GM19463 (cell line): ENCODE data around the gene TRIM67.
A peak's percentile ranks its signal among the peaks of the same experiment; 100 is the strongest.
"Not testable (repeated sequence)": the region's sequence is repeated elsewhere in the genome, so short reads cannot be mapped to it uniquely, and the experiment has no call there.

Source experiments
- ATAC-seq: cut with Tn5 transposase; IDR thresholded peaks from one replicate; pipeline ENCODE4 v1.9.1; 2021; ENCODE audit warnings: mild to moderate bottlenecking, moderate library complexity; ENCODE audit not compliant: unreplicated experiment

The TRIM67 gene

DNA sequence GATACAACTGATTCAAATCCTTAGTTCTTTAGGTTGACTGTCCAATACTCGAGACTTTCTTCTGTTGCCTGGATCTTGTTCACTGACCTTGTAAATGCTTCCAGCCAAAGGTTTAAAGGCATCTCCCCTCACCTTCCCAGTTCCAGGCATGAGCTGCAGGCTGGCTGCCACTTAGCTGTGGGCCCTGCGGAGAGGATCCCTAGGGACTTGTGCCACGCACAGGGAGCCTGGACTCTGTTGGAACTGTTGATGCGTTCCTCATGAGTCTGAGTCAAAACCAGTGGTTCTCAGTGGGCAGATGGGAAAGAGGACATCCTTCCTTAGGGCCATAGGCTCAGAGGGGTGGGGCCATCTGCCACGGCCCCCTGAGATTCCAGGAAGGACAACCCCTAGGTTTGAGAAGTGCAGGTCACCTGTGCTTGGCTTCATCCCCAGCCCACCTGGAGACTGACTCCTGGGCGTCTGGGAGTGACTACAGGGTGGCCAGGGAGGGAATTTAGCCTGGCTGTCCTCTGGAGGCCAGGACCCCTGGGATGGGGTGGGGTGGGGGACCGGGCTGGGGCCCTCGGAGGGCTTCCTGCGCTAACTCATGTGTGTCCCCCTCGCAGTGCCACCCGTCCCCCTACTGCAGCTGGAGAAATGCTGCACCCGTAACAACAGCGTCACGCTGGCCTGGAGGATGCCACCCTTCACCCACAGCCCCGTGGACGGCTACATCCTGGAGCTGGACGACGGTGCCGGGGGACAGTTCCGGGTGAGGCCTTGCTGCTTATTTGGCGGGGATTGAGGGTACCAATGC, 41.6 kb downstream of the TRIM67 start:
- ATAC-seq, result no peak

DNA sequence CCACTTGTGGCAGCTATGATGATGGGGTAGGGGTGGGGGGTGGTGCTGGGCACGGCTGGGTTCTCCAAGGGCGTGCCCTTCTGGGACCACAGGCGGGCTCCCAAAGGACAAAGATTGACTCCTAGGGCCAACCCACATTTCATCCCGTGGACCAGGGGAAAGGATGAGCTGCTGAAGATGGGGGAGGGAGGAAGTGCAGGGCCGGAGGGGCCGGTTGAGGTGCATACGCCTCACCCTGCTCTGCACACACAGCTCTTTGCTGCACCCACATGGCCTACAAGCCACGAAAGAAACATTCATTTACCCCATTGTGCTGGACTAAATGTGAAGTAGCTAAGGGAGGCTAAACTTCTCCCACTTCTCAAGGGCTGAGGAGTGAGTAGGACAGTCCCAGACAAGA, 45.0 kb downstream of the TRIM67 start:
- no peak for ATAC-seq

- no peak for ATAC-seq
These were observed 45.6 kb downstream of the TRIM67 start for GRCh38 chr1:231207437-231207836.

DNA sequence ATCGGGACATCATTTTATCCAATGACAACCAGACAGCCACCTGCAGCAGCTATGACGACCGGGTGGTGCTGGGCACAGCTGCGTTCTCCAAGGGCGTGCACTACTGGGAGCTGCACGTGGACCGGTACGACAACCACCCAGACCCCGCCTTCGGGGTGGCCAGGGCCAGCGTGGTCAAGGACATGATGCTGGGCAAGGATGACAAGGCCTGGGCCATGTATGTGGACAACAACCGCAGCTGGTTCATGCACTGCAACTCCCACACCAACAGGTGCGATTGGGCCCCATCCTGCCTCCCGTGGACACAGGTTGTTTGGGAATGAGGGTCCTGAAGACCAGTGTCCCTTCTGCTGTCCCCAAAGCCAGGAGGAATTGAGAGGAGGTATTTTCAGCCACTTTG, 47.1 kb downstream of the TRIM67 start:
- ATAC-seq, result no peak

DNA sequence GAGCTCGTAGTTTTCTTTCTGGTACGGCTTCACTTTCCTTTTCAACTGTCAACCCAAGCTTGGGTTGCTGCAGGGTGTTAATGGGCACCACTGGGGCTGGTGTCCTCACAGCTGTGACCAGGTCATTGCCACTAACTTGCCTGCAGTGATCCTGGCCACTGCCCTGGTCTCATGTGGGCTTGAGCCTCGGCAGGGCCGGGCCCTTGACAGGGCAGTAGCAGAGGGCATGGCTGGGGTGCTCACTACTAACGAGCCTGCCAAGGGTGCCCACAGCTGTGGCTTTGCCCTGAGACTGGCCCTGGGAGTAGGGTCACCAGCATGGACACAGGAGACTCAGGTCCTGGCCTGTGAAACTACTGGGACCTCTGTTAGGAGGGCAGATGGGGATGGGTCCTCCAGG, 47.7 kb downstream of the TRIM67 start:
- no peak for ATAC-seq

DNA sequence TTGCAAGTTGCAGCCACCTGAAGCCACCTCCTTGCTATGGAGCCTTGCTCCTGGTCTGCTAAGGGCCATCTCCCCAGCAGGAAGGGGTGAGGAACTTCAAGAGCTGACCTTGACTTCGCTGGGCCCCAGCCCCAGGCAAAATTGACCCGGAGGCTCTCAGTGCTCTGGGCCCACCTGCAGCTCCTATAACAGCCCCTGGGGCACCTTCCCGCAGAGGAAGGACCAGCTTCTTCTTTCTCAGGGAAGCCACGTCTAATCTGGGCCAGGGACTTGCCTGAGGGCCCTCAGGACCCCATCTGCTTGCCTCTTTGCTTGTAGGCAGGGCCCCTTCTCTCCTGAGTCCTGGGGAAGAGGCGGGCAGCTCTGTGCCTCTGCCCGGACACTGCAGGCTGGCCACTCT, 48.3 kb downstream of the TRIM67 start:
- ATAC-seq, result no peak

- ATAC-seq, result peak; percentile 83
These were observed 49.4 kb downstream of the TRIM67 start for GRCh38 chr1:231211005-231211857.

DNA sequence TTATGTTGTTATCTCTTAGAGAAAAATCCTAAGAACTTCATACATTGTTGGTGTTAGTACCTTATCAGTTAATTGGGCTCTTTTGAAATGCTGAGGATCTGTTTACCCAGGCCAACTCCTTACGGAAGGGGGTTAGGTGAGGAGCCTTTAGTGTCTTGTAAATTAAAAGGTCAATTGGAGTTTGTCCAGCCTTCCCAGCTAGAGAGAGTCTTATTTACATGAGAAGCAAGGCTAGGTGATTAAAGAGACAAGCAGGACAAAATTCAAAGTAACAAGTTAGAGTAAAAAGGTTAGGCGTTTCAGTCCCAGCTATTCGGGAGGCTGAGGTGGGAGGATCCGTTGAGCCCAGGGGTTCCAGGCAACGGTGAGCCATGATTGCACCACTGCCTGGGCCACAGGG, 50.4 kb downstream of the TRIM67 start:
- not testable (repeated sequence) for ATAC-seq

- ATAC-seq, result no peak
These were observed 52.1 kb downstream of the TRIM67 start for GRCh38 chr1:231213831-231214573.

DNA sequence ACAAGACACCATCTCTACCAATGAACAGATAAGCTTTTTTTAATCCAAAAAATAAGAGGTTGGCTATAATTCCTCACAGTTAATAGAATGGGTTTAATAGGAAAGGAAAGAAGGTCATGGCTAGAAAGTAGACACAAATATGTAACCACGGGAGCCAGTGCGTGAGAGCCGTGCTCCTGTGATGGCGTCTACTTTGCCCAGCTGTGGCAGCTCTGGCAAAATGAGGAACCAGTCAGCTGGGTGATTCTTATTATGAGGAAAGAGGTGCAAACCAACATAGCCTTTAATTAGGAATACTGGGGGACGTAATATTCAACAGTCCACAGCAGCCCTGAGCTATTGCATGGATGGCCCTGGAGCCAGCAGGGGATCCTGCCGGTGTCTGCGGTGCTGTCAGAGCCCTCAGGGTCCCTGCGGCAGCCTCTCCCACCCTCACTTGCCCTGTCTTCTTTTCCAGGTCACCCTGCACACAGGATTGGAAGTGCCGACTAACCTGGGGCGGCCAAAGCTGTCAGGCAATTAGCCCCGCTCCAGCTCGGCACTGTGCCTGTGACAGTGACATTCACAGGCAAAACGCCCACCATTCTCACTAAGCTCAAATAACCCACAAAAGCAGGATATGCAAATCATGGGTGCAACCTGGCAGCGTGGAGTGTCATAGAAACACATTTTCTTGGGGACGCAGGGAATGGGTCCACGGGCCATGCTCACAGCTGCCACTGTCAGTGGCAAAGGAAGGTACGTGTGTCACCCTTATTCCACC, 53.2 kb downstream of the TRIM67 start:
- peak; percentile 29 for ATAC-seq

- ATAC-seq, result peak; percentile 6
These were observed 54.0 kb downstream of the TRIM67 start for GRCh38 chr1:231215681-231216385.

DNA sequence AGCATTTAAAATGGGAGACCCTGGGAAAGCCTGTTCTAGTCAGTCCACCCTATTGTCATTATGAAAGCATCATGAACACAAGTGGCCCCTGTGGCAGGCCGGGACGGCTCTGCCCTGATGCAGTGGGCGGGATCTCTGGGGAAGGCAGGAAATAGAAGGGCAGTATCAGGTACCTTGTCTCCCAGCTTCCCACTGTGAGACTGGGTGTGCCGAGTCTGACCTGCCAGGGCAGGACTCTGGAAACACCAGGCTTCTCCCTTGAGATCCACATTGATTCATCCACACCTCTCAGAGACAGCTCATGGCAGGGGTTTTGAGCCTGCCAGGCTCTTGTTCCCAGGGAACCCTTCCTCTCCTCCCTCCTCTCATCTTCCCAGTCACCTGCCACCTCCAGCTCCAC, 54.6 kb downstream of the TRIM67 start:
- no peak for ATAC-seq

DNA sequence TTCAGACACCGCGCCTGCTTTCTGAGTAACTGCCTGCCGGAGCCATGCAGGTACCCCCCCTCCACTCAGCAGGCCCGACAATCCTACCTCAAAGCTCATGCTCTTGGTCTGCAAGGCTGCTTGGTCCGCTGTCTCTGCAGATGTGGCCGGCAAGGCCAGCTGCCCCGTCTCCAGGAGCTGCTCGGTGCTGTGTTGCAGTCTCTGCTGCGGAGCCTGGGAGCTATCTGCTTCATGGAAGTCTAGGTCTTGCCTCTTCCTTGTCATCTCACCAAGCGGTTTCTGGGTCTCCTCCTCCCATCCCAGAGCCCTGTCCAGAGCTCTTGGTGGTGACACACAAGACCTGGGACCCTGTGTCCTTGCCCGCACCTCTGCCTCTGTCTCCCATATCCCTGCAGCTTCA, 55.2 kb downstream of the TRIM67 start:
- ATAC-seq, result no peak

DNA sequence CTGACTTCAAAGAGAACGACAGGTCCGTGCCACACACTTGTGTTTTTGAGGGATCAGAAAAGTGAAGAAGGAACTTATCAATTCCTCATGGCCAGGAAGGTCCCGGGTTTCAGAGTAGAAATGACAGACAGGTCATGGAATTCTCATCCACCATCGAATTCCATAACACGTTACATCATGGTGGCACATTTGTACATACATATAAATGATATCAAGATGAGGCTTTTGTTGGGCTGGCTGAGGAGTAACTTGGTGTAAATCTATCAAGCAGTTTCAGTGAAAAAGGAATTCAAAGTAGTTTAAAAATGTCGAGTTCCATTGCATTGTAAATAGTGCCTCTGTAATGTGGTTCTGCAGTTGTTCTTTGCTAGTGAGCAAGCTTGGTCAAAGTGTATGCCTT, 56.2 kb downstream of the TRIM67 start:
- no peak for ATAC-seq

DNA sequence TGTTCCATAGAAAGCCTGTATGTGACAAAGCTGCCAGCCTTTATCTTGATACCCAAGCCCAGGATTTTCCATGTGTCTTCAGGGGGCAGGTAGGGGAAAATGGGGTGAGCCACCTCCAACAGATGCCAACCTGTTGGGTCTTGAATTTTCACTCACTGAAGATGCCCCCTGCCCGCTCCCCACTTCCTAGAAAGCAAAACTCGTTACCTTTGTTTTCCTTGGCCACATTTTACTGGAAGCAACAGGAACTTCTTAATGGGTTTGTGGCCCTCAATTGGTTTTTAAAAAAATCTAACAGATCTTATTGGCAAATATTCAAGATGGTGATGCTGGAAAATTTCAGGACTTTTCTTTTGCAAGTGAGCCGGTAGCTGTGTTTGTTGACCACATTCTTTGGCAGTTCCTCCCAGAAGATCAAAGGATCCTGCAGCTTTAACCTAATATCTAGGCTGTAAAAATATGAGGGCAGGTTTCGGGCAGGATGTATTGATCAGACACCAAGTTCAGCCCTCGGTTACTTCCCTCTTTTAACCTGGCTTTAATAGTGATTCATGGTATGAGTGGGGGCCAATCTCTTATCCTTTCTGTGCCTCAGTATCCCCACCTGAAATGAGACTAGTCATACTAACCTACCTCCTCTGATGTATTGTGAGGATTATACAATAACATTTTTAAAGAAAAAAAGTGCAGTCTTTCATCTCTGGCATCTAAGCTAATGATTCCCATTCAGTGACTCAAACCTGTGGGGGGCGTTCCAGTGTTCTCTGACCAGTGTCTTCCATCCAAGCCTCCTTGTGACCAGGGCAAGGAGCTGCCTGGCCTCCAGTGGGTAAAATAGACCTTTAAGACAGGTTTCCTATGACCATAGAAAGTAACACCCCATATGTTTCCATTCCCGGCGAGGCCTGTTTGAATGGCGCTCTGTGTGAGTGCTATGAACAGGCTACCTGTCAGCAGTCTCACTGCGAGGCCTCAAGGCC, 57.9 kb downstream of the TRIM67 start:
- no peak for ATAC-seq

GRCh38 chr1:231220801-231221200, 58.9 kb downstream of the TRIM67 start:
- no peak for ATAC-seq

GRCh38 chr1:231226156-231226555, 64.3 kb downstream of the TRIM67 start:
- no peak for ATAC-seq

DNA sequence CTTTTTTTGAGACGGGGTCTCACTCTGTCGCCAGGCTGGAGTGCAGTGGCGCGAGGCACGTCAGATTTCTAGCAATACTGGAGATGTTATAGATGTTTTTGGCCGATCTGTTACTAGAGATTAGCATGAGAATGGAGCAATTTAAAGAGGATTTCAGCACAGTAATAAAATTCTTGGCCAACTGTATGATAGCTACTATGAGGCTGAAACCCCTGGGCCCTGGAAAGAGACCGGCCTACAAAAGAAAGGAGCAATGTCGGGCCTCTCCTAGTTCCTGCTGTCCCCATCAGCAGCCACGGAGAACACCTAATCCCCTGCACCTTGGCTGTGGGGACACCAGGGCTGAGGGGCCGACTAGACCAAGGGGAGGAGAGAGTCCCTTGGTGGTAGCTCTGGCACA, 69.7 kb downstream of the TRIM67 start:
- ATAC-seq, result no peak
